GM04504 (cell line): ENCODE results near the gene DGKG.

Source experiments
- DNase-seq: peaks from one replicate; pipeline ENCODE4 v3.0.0-alpha.2; 2012; ENCODE audit warnings: low read depth

The DGKG gene

GRCh38 chr3:186367631-186368030 is 5.6 kb upstream of the DGKG start:
- DNase-seq: no peak

- no peak for DNase-seq
These were observed 4.2 kb upstream of the DGKG start for GRCh38 chr3:186366206-186366605.

GRCh38 chr3:186365202-186365974 is 3.4 kb upstream of the DGKG start:
- no peak for DNase-seq

GRCh38 chr3:186362988-186363387 is 954 bp upstream of the DGKG start:
- DNase-seq: no peak

GRCh38 chr3:186362537-186362842 is 456 bp upstream of the DGKG start:
- no peak for DNase-seq

GRCh38 chr3:186361246-186361761 is 730 bp downstream of the DGKG start:
- DNase-seq: no peak

- no peak for DNase-seq
These were observed 1.3 kb downstream of the DGKG start for GRCh38 chr3:186360779-186361178.

GRCh38 chr3:186359078-186359477 is 3.0 kb downstream of the DGKG start:
- DNase-seq: no peak

GRCh38 chr3:186356152-186356551 is 5.9 kb downstream of the DGKG start:
- DNase-seq: no peak

- no peak for DNase-seq
These were observed 7.9 kb downstream of the DGKG start for GRCh38 chr3:186354100-186354499.

GRCh38 chr3:186352369-186352768 is 9.7 kb downstream of the DGKG start:
- DNase-seq: no peak

- no peak for DNase-seq
These were observed 19.8 kb downstream of the DGKG start for GRCh38 chr3:186342197-186342596.

- DNase-seq: no peak
These were observed 21.8 kb downstream of the DGKG start for GRCh38 chr3:186340204-186340603.

GRCh38 chr3:186339180-186339918 is 22.7 kb downstream of the DGKG start:
- no peak for DNase-seq

- no peak for DNase-seq
These were observed 28.8 kb downstream of the DGKG start for GRCh38 chr3:186333256-186333655.

GRCh38 chr3:186330772-186331460 is 31.1 kb downstream of the DGKG start:
- no peak for DNase-seq

- DNase-seq: no peak
These were observed 32.4 kb downstream of the DGKG start for GRCh38 chr3:186329589-186329988.

GRCh38 chr3:186327912-186328487 is 34.0 kb downstream of the DGKG start:
- no peak for DNase-seq

- no peak for DNase-seq
These were observed 39.3 kb downstream of the DGKG start for GRCh38 chr3:186322761-186323160.

GRCh38 chr3:186321746-186322145 is 40.3 kb downstream of the DGKG start:
- no peak for DNase-seq

- DNase-seq: peak; percentile 29
These were observed 41.0 kb downstream of the DGKG start for GRCh38 chr3:186320862-186321568.

- DNase-seq: no peak
These were observed 42.1 kb downstream of the DGKG start for GRCh38 chr3:186319945-186320344.
